Transverse colon (tissue), 3 donors: Measurements from ENCODE around the gene TST.

Experiments
- CTCF ChIP-seq, 5 experiments: fragments of 200-600 bp in 3 of 5; fragments of 450-650 bp in 2 of 5; sonication (generic) in 3 of 5; IDR thresholded peaks; 1 replicate in 2 of 5; 2 replicates in 3 of 5; pipeline ENCODE4 v1.5.1; 2016 to 2017; ENCODE audit warnings: antibody characterized with exemption in 5 of 5, inconsistent platforms in 3 of 5, mild to moderate bottlenecking in 2 of 5, moderate library complexity in 1 of 5
- EP300 ChIP-seq: sonication (generic); formaldehyde crosslinking; IDR thresholded peaks from one replicate; pipeline ENCODE4 v1.6.1; 2017; ENCODE audit warnings: antibody characterized with exemption, low read depth
- POLR2A ChIP-seq: fragments of 450-650 bp; IDR thresholded peaks from one replicate; pipeline ENCODE4 v1.6.1; 2016; ENCODE audit warnings: antibody characterized with exemption, mild to moderate bottlenecking, moderate library complexity

GRCh38 chr22:37064553-37064952, 45.3 kb upstream of the TST start:
- TF ChIP-seq CTCF (IDR thresholded peaks at IDR 0.05) (no peak), POLR2A (no peak), EP300 (no peak)
